Stimulated activated naive B cell treated with anti-CD40 and anti-IgM and Interleukin-4, amounts not matched to agents 10 μg/mL and 1 μg/mL and 100 μg/mL, for 72 hours (primary cell): Measurements from ENCODE around the gene ERI3.
"Not testable (repeated sequence)": the region's sequence is repeated elsewhere in the genome, so short reads cannot be mapped to it uniquely, and the experiment has no call there.

Source experiments
- ATAC-seq, 2 donors: fragments of 150-1000 bp; cut with Tn5 transposase; replicated peaks; 2 replicates each; pipeline ENCODE4 v1.10.0; 2021; ENCODE audit warnings: moderate library complexity in 1 of 2
- DNase-seq: peaks from one replicate; pipeline ENCODE4 v3.0.0; 2021
- H3K27ac Mint-ChIP-seq: one replicate; pipeline ENCODE4 v1.8.0; 2022; ENCODE audit warnings: mild to moderate bottlenecking, mixed read lengths
- H3K27me3 Mint-ChIP-seq, 2 donors: one replicate each; pipeline ENCODE4 v1.8.0; 2022; ENCODE audit warnings: mixed read lengths in 2 of 2
- H3K36me3 Mint-ChIP-seq, 2 donors: one replicate each; pipeline ENCODE4 v1.8.0; 2022; ENCODE audit warnings: mixed read lengths in 2 of 2, mild to moderate bottlenecking in 1 of 2
- H3K4me1 Mint-ChIP-seq, 2 donors: one replicate each; pipeline ENCODE4 v1.8.0; 2022; ENCODE audit warnings: mixed read lengths in 2 of 2, mild to moderate bottlenecking in 1 of 2
- H3K4me3 Mint-ChIP-seq, 2 donors: one replicate each; pipeline ENCODE4 v1.8.0; 2022; ENCODE audit warnings: mild to moderate bottlenecking in 2 of 2, mixed read lengths in 2 of 2, moderate library complexity in 1 of 2
- H3K9me3 Mint-ChIP-seq, 2 donors: one replicate each; pipeline ENCODE4 v1.8.0; 2022; ENCODE audit warnings: mixed read lengths in 2 of 2, mild to moderate bottlenecking in 1 of 2

ERI3 gene

GRCh38 chr1:44208226-44208625 is 146.8 kb downstream of the ERI3 start:
- no peaks in the 10 kb centered on the region for H3K36me3 Mint-ChIP-seq
- no peak overlapping the region for H3K27ac Mint-ChIP-seq
- H3K4me1 Mint-ChIP-seq: peaks cover 7 to 11% of the 10 kb centered on the region in 2 donors
- H3K4me3 Mint-ChIP-seq: no peak overlapping the region
- no peaks in the 10 kb centered on the region for H3K9me3 Mint-ChIP-seq
- H3K27me3 Mint-ChIP-seq: no peaks in the 10 kb centered on the region
- ATAC-seq (no peak), DNase-seq (no peak)

- H3K4me1 Mint-ChIP-seq, H3K4me3 Mint-ChIP-seq, DNase-seq, H3K36me3 Mint-ChIP-seq, ATAC-seq, H3K27ac Mint-ChIP-seq, H3K9me3 Mint-ChIP-seq, H3K27me3 Mint-ChIP-seq: not testable (repeated sequence)
Measured at GRCh38 chr1:44206545-44206944, 148.5 kb downstream of the ERI3 start.

- Mint-ChIP-seq H3K4me3 (no peak overlapping the region), H3K9me3 (no peaks in the 10 kb centered on the region), H3K4me1 (no peaks in the 10 kb centered on the region), H3K27ac (peak overlapping the region; percentile 65), H3K36me3 (no peaks in the 10 kb centered on the region), H3K27me3 (peaks cover 0 to 7% of the 10 kb centered on the region in 2 donors)
- ATAC-seq: no peak
- no peak for DNase-seq
Measured at GRCh38 chr1:44200336-44200735, 154.7 kb downstream of the ERI3 start.

GRCh38 chr1:44174630-44175029 is 180.4 kb downstream of the ERI3 start:
- DNase-seq (no peak), ATAC-seq (no peak)
- Mint-ChIP-seq H3K27me3 (peaks cover 17 to 19% of the 10 kb centered on the region in 2 donors), H3K27ac (no peak overlapping the region), H3K36me3 (peaks cover 0 to 2% of the 10 kb centered on the region in 2 donors), H3K4me1 (no peaks in the 10 kb centered on the region), H3K9me3 (peaks cover 0 to 4% of the 10 kb centered on the region in 2 donors), H3K4me3 (no peak overlapping the region)
